SK-N-SH treated with all-trans-retinoic acid at 6 μM for 48 hours (cell line): ENCODE measurements around the gene NATD1.

ENCODE experiments used
- ATAC-seq: fragments of 200-7000 bp; cut with Tn5 transposase; 3 replicates; pipeline ENCODE4 v1.9.1; 2020; ENCODE audit warnings: mild to moderate bottlenecking, moderate library complexity
- ARNTL ChIP-seq: fragments of 450-650 bp; formaldehyde crosslinking; IDR thresholded peaks from 2 replicates; pipeline ENCODE4 v1.5.0; 2020; ENCODE audit warnings: low read depth, mild to moderate bottlenecking, moderate library complexity, borderline replicate concordance
- CSDC2 ChIP-seq: fragments of 250-450 bp; sonication (Bioruptor Pico); IDR thresholded peaks from 2 replicates; pipeline ENCODE4 v1.5.0; 2020; ENCODE audit warnings: mild to moderate bottlenecking, moderate library complexity
- GLIS3 ChIP-seq: fragments of 250-450 bp; sonication (Bioruptor Pico); IDR thresholded peaks from 2 replicates; pipeline ENCODE4 v1.5.0; 2020; ENCODE audit warnings: mild to moderate bottlenecking, moderate library complexity
- ISL1 ChIP-seq: fragments of 250-450 bp; sonication (Bioruptor Pico); IDR thresholded peaks from 2 replicates; pipeline ENCODE4 v2.1.2; 2022; ENCODE audit warnings: mild to moderate bottlenecking, moderate library complexity
- OSR1 ChIP-seq: fragments of 250-450 bp; sonication (Bioruptor Pico); IDR thresholded peaks from 2 replicates; pipeline ENCODE4 v1.8.0; 2022; ENCODE audit warnings: moderate library complexity, mild to moderate bottlenecking, inconsistent platforms
- PPARA ChIP-seq: fragments of 250-450 bp; sonication (Bioruptor Pico); IDR thresholded peaks from 2 replicates; pipeline ENCODE4 v1.5.0; 2020; ENCODE audit warnings: mild to moderate bottlenecking, borderline replicate concordance
- SNAI2 ChIP-seq: fragments of 250-450 bp; sonication (Bioruptor Pico); IDR thresholded peaks from 2 replicates; pipeline ENCODE4 v1.5.0; 2020; ENCODE audit warnings: mild to moderate bottlenecking, moderate library complexity
- TCF4 ChIP-seq: fragments of 250-450 bp; sonication (Bioruptor Pico); IDR thresholded peaks from 2 replicates; pipeline ENCODE4 v1.8.0; 2021; ENCODE audit warnings: mild to moderate bottlenecking, moderate library complexity, borderline replicate concordance
- ZC3H10 ChIP-seq: fragments of 250-450 bp; sonication (Bioruptor Pico); IDR thresholded peaks from 2 replicates; pipeline ENCODE4 v1.5.1; 2021; ENCODE audit warnings: mild to moderate bottlenecking, moderate library complexity
- ZFP3 ChIP-seq: fragments of 250-450 bp; sonication (Bioruptor Pico); IDR thresholded peaks from 2 replicates; pipeline ENCODE4 v1.5.0; 2020; ENCODE audit warnings: mild to moderate bottlenecking, moderate library complexity
- ZFP30 ChIP-seq: fragments of 450-650 bp; formaldehyde crosslinking; IDR thresholded peaks from 2 replicates; pipeline ENCODE4 v1.5.0; 2022; ENCODE audit warnings: mild to moderate bottlenecking, moderate library complexity
- ZNF565 ChIP-seq: fragments of 450-650 bp; formaldehyde crosslinking; conservative IDR thresholded peaks from 2 replicates; pipeline ENCODE4 v1.5.0; 2020; ENCODE audit warnings: low read depth, mild to moderate bottlenecking, moderate library complexity
- ZNF8 ChIP-seq: fragments of 450-650 bp; formaldehyde crosslinking; IDR thresholded peaks from 2 replicates; pipeline ENCODE4 v1.5.0; 2020; ENCODE audit warnings: mild to moderate bottlenecking, moderate library complexity
- TF ChIP-seq, protein P1 (sequence below): fragments of 250-450 bp; sonication (Bioruptor Pico); IDR thresholded peaks from 2 replicates; pipeline ENCODE4 v1.8.0; 2020; ENCODE audit warnings: mild to moderate bottlenecking, moderate library complexity, borderline replicate concordance
- TF ChIP-seq, protein P2 (sequence below): fragments of 250-450 bp; sonication (Bioruptor Pico); IDR thresholded peaks from 2 replicates; pipeline ENCODE4 v1.5.1; 2021; ENCODE audit warnings: mild to moderate bottlenecking, moderate library complexity
- TF ChIP-seq, protein P3 (sequence below): fragments of 250-450 bp; sonication (Bioruptor Pico); IDR thresholded peaks from 2 replicates; pipeline ENCODE4 v1.8.0; 2021; ENCODE audit warnings: low read depth, mild to moderate bottlenecking, moderate library complexity, borderline replicate concordance
- TF ChIP-seq, protein P4 (sequence below): fragments of 250-450 bp; sonication (Bioruptor Pico); IDR thresholded peaks from 2 replicates; pipeline ENCODE4 v1.5.1; 2020; ENCODE audit warnings: low read depth, mild to moderate bottlenecking, moderate library complexity

NATD1 gene

DNA sequence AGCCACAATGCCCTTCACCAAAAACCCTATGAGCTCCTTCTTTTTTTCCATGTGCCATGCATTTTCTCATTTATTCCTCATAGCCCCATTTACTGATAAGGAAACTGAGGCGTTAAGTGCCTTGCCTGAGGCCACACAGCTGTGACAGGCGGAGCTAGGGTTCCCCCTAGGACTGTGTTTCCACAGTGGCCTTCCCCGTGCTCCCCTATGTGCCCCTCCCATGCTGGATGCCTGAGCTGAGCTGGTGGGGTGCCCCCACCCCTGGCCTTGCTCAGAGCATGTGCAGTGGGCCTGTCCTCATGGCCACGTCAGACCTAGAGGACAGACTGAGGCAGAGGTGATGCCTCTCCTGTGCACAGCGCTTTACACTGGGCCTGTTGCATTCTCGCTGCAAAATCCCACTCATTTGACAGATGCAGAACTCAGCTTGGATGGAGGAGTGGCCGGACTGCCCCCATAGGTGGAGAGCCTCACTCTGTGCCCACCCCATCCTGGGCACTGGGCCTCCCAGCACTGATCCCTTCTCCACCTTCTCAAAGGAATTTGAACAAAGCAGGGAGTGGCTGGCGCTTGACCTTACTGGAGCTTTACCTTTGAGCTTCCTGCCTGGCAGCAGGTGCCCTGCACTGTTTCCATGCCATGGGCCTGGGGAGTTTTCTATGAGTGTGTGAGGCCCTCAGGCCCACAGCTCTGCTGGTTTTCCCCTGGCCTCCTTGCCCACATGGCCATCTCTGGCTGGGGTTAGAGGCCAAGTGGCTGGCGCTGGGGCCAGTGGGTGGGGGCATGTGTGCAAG lies 33.9 kb upstream of the NATD1 start (continued):
- TF ChIP-seq, protein P1, sequence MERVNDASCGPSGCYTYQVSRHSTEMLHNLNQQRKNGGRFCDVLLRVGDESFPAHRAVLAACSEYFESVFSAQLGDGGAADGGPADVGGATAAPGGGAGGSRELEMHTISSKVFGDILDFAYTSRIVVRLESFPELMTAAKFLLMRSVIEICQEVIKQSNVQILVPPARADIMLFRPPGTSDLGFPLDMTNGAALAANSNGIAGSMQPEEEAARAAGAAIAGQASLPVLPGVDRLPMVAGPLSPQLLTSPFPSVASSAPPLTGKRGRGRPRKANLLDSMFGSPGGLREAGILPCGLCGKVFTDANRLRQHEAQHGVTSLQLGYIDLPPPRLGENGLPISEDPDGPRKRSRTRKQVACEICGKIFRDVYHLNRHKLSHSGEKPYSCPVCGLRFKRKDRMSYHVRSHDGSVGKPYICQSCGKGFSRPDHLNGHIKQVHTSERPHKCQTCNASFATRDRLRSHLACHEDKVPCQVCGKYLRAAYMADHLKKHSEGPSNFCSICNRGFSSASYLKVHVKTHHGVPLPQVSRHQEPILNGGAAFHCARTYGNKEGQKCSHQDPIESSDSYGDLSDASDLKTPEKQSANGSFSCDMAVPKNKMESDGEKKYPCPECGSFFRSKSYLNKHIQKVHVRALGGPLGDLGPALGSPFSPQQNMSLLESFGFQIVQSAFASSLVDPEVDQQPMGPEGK (CRISPR knock-in tag), result no peak
- TF ChIP-seq, protein P2, sequence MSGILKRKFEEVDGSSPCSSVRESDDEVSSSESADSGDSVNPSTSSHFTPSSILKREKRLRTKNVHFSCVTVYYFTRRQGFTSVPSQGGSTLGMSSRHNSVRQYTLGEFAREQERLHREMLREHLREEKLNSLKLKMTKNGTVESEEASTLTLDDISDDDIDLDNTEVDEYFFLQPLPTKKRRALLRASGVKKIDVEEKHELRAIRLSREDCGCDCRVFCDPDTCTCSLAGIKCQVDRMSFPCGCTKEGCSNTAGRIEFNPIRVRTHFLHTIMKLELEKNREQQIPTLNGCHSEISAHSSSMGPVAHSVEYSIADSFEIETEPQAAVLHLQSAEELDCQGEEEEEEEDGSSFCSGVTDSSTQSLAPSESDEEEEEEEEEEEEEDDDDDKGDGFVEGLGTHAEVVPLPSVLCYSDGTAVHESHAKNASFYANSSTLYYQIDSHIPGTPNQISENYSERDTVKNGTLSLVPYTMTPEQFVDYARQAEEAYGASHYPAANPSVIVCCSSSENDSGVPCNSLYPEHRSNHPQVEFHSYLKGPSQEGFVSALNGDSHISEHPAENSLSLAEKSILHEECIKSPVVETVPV, result no peak
- TF ChIP-seq PPARA (CRISPR knock-in tag) (no peak), TCF4 (CRISPR knock-in tag) (no peak), OSR1 (CRISPR knock-in tag) (no peak)
- TF ChIP-seq, all 23 proteins: peak for 0

DNA sequence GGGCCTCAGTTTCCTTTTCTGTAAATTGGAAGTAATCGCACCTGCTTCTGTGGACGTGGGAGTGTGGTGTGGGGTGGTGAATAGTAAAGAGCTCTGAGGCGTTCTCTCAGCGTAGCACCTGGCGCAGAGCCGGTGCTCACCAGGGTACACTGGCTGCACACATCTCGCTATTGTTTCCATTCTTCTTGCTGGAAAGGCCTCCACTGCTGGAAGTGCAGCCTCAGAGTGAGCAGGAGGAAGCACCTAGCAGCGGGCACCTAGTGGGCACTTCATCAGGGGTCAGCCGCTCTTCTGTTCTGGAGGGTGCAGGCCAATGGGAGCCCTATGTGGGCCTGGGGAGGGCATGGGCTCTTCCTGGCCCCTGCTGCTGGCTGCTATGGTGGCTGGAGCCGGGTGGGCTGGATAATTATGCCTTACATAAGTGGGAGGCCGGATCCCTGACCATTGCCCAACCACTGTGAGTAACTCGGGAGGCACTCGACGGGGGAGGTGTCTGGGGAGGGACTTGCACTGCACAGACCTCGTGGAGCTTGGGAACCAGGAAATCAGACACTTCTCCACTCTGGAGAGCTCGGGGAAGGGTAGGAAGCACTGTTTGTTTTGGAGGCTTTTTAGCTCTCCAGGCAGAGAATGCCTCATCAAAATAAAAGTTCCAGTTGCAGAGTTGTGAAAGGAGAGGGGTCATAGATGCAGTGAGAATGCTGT lies 33.0 kb upstream of the NATD1 start:
- TF ChIP-seq GLIS3 (CRISPR knock-in tag) (no peak), ZFP30 (CRISPR knock-in tag) (no peak), ZNF8 (CRISPR knock-in tag) (no peak), ZFP3 (CRISPR knock-in tag) (no peak), CSDC2 (CRISPR knock-in tag) (no peak), SNAI2 (CRISPR knock-in tag) (no peak), ZC3H10 (CRISPR knock-in tag) (no peak), ARNTL (CRISPR knock-in tag) (no peak)
- TF ChIP-seq, protein P3, sequence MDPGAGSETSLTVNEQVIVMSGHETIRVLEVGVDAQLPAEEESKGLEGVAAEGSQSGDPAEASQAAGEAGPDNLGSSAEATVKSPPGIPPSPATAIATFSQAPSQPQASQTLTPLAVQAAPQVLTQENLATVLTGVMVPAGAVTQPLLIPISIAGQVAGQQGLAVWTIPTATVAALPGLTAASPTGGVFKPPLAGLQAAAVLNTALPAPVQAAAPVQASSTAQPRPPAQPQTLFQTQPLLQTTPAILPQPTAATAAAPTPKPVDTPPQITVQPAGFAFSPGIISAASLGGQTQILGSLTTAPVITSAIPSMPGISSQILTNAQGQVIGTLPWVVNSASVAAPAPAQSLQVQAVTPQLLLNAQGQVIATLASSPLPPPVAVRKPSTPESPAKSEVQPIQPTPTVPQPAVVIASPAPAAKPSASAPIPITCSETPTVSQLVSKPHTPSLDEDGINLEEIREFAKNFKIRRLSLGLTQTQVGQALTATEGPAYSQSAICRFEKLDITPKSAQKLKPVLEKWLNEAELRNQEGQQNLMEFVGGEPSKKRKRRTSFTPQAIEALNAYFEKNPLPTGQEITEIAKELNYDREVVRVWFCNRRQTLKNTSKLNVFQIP (CRISPR knock-in tag), result no peak
- TF ChIP-seq, protein P2, result no peak
- TF ChIP-seq, protein P4, sequence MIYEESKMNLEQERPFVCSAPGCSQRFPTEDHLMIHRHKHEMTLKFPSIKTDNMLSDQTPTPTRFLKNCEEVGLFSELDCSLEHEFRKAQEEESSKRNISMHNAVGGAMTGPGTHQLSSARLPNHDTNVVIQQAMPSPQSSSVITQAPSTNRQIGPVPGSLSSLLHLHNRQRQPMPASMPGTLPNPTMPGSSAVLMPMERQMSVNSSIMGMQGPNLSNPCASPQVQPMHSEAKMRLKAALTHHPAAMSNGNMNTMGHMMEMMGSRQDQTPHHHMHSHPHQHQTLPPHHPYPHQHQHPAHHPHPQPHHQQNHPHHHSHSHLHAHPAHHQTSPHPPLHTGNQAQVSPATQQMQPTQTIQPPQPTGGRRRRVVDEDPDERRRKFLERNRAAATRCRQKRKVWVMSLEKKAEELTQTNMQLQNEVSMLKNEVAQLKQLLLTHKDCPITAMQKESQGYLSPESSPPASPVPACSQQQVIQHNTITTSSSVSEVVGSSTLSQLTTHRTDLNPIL (CRISPR knock-in tag), result no peak
- ATAC-seq, result peak; percentile 63

DNA sequence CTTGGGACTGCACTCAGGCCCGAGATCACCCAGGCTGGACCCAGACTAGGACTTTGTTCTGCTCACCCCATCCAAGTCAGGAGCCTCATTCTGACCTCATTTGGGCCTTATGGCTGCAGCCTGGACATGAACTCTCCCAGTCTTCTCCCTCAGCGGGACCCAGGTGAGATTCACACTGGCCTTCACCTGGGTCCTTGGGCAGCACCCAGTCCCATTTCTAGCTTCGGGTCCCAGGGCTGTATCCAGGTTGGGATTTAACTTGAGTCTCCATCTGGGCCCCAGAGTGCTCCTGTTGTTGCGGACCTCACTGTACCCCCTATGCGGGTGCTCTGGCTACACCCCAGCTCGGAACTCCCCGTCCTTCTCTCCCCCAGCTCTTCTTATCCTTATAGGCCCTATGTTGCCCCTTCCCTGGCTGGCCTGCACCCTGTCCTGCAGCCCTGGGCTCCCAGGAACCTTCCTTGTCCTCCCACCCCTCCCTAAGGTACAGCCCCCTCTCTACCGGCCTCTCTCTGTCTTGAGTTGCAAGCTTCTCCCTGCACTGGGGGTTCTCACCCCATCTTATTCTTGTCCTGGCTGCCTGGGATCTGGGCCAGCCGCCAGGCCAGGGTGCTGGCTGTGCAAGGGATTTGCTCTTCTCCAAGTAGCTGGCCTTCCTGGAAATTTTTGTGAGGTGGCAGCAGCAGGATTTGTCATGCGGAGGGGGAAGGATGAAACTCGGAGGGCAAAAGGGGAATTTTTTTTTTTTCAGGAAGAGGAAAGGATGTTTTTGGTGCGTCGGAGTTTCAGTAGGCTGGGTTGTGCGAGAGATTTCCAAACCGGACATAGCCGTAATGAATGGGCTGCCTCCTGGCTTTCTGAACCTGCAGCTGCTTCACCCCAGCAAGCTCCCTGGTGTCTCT lies 32.2 kb upstream of the NATD1 start:
- no peak for ATAC-seq
- TF ChIP-seq, protein P1 (CRISPR knock-in tag), result no peak
- TF ChIP-seq, protein P4 (CRISPR knock-in tag), result no peak
- TF ChIP-seq TCF4 (CRISPR knock-in tag) (no peak), CSDC2 (CRISPR knock-in tag) (no peak), ZFP30 (CRISPR knock-in tag) (no peak), ZNF565 (CRISPR knock-in tag) (no peak), ZC3H10 (CRISPR knock-in tag) (no peak), ZFP3 (CRISPR knock-in tag) (no peak), GLIS3 (CRISPR knock-in tag) (no peak), OSR1 (CRISPR knock-in tag) (no peak), ARNTL (CRISPR knock-in tag) (no peak), ISL1 (CRISPR knock-in tag) (no peak)
- TF ChIP-seq, protein P2, result no peak
- TF ChIP-seq, protein P3 (CRISPR knock-in tag), result no peak
